SW480 (cell line): Measurements from ENCODE around the gene CFAP99.

Experiments used
- DNase-seq: peaks from one replicate; pipeline ENCODE4 v3.0.0-alpha.2; 2016; ENCODE audit warnings: low spot score

The CFAP99 gene

GRCh38 chr4:2468456-2469191, 49.9 kb downstream of the CFAP99 start, which contains the start of gene RNF4:
Gene RNF4 (plus strand): TSS chr4:2469106. CDS start chr4:2490494, 21,388 bp downstream.
- DNase-seq, result peak; percentile 94

- peak; percentile 26 for DNase-seq
These were observed 50.6 kb downstream of the CFAP99 start for GRCh38 chr4:2469192-2469984.

- DNase-seq, result no peak
These were observed 52.0 kb downstream of the CFAP99 start for GRCh38 chr4:2470791-2471190.

GRCh38 chr4:2472187-2472586, 53.4 kb downstream of the CFAP99 start:
- no peak for DNase-seq

GRCh38 chr4:2478229-2478628, 59.5 kb downstream of the CFAP99 start:
- DNase-seq, result no peak

- no peak for DNase-seq
These were observed 61.9 kb downstream of the CFAP99 start for GRCh38 chr4:2480649-2481048.

GRCh38 chr4:2482192-2482591, 63.4 kb downstream of the CFAP99 start:
- no peak for DNase-seq

GRCh38 chr4:2482693-2483092, 63.9 kb downstream of the CFAP99 start:
- no peak for DNase-seq

GRCh38 chr4:2483237-2483636, 64.5 kb downstream of the CFAP99 start:
- no peak for DNase-seq

GRCh38 chr4:2484185-2484584, 65.4 kb downstream of the CFAP99 start:
- DNase-seq, result no peak

GRCh38 chr4:2484993-2485392, 66.2 kb downstream of the CFAP99 start:
- DNase-seq, result no peak

- no peak for DNase-seq
These were observed 67.2 kb downstream of the CFAP99 start for GRCh38 chr4:2485956-2486355.

GRCh38 chr4:2486981-2487380, 68.2 kb downstream of the CFAP99 start:
- no peak for DNase-seq

- DNase-seq, result no peak
These were observed 68.9 kb downstream of the CFAP99 start for GRCh38 chr4:2487632-2488031.

- DNase-seq, result no peak
These were observed 70.5 kb downstream of the CFAP99 start for GRCh38 chr4:2489081-2489805.

GRCh38 chr4:2489841-2490552, 71.2 kb downstream of the CFAP99 start:
- no peak for DNase-seq

- DNase-seq, result no peak
These were observed 74.2 kb downstream of the CFAP99 start for GRCh38 chr4:2492970-2493369.

GRCh38 chr4:2494992-2495391, 76.2 kb downstream of the CFAP99 start:
- DNase-seq, result no peak

- no peak for DNase-seq
These were observed 78.6 kb downstream of the CFAP99 start for GRCh38 chr4:2497324-2497723.

GRCh38 chr4:2497931-2498330, 79.2 kb downstream of the CFAP99 start:
- no peak for DNase-seq

GRCh38 chr4:2500547-2500946, 81.8 kb downstream of the CFAP99 start:
- DNase-seq, result no peak

GRCh38 chr4:2501034-2501594, 82.4 kb downstream of the CFAP99 start:
- DNase-seq, result no peak
